ENCODE measurements around the gene WDFY4. TPM values are rescaled to one million over a fixed set of nuclear protein-coding genes. Genes with fewer than 3 reads are reported as not detected.

WDFY4 gene
- polyA plus RNA-seq, 1 experiment = not detected

- peaks cover 10% of the 10 kb centered on the region for H3K27me3 ChIP-seq (ENCODE audit: control insufficient read depth, insufficient read depth, low read length)
- DNase-seq (ENCODE audit: low read depth) = no peak
- no peaks in the 10 kb centered on the region for H3K36me3 ChIP-seq (ENCODE audit: control insufficient read depth, insufficient read depth, low read length)
- ChIA-PET CTCF (interaction anchor here (0.6 to 6.1 kb wide), 2 partner anchors 185 to 355 kb away, joined by 5 to 45 read pairs; no protein-coding TSS in a partner anchor), POLR2A (no interaction called here)
- H3K4me3 ChIP-seq (ENCODE audit: low read depth, low read length) = no peak overlapping the region
- TF ChIP-seq CTCF (IDR thresholded peaks at IDR 0.05; ENCODE audit: insufficient read depth, low read depth, low read length) = no peak
Observed at GRCh38 chr10:48978318-48978717, 293.6 kb downstream of the WDFY4 start.

GRCh38 chr10:48981310-48981907 lies 296.7 kb downstream of the WDFY4 start:
- ChIA-PET CTCF (interaction anchor here (0.8 to 6.1 kb wide), 6 partner anchors 27 to 531 kb away, joined by 3 to 45 read pairs (median 4); no protein-coding TSS in a partner anchor), POLR2A (no interaction called here)
- Histone ChIP-seq H3K4me3 (ENCODE audit: low read depth, low read length) (no peak overlapping the region), H3K27me3 (ENCODE audit: control insufficient read depth, insufficient read depth, low read length) (peaks cover 7% of the 10 kb centered on the region), H3K36me3 (ENCODE audit: control insufficient read depth, insufficient read depth, low read length) (no peaks in the 10 kb centered on the region)
- DNase-seq (ENCODE audit: low read depth) = no peak
- peak; percentile 92 for TF ChIP-seq CTCF (IDR thresholded peaks at IDR 0.05; ENCODE audit: insufficient read depth, low read depth, low read length)

- CTCF ChIA-PET = interaction anchor here (0.6 to 6.1 kb wide), 7 partner anchors 26 to 324 kb away, joined by 3 to 45 read pairs (median 3); no protein-coding TSS in a partner anchor
- no peak for DNase-seq (ENCODE audit: low read depth)
- Histone ChIP-seq H3K27me3 (ENCODE audit: control insufficient read depth, insufficient read depth, low read length) (peaks cover 7% of the 10 kb centered on the region), H3K4me3 (ENCODE audit: low read depth, low read length) (no peak overlapping the region), H3K36me3 (ENCODE audit: control insufficient read depth, insufficient read depth, low read length) (no peaks in the 10 kb centered on the region)
- TF ChIP-seq CTCF (IDR thresholded peaks at IDR 0.05; ENCODE audit: insufficient read depth, low read depth, low read length) = no peak
- POLR2A ChIA-PET = no interaction called here
Observed at GRCh38 chr10:48982584-48982983, 297.9 kb downstream of the WDFY4 start.

- POLR2A ChIA-PET = no interaction called here
- Histone ChIP-seq H3K36me3 (ENCODE audit: control insufficient read depth, insufficient read depth, low read length) (no peaks in the 10 kb centered on the region), H3K4me3 (ENCODE audit: low read depth, low read length) (no peak overlapping the region), H3K27me3 (ENCODE audit: control insufficient read depth, insufficient read depth, low read length) (peaks cover 7% of the 10 kb centered on the region)
- no peak for TF ChIP-seq CTCF (IDR thresholded peaks at IDR 0.05; ENCODE audit: insufficient read depth, low read depth, low read length)
- CTCF ChIA-PET = interaction anchor here (2.1 to 6.1 kb wide), 3 partner anchors 25 to 179 kb away, joined by 8 to 45 read pairs (median 12); no protein-coding TSS in a partner anchor
- no peak for DNase-seq (ENCODE audit: low read depth)
Observed at GRCh38 chr10:48983648-48984351, 299.1 kb downstream of the WDFY4 start.

- CTCF ChIA-PET = interaction anchor here (0.7 to 2.1 kb wide), 3 partner anchors 176 to 179 kb away, joined by 3 to 8 read pairs (median 3); no protein-coding TSS in a partner anchor
- Histone ChIP-seq H3K36me3 (ENCODE audit: control insufficient read depth, insufficient read depth, low read length) (no peaks in the 10 kb centered on the region), H3K4me3 (ENCODE audit: low read depth, low read length) (no peak overlapping the region), H3K27me3 (ENCODE audit: control insufficient read depth, insufficient read depth, low read length) (peaks cover 5% of the 10 kb centered on the region)
- no peak for TF ChIP-seq CTCF (IDR thresholded peaks at IDR 0.05; ENCODE audit: insufficient read depth, low read depth, low read length)
- DNase-seq (ENCODE audit: low read depth) = no peak
- POLR2A ChIA-PET = no interaction called here
Observed at GRCh38 chr10:48985621-48986158, 301.0 kb downstream of the WDFY4 start.
